Embryonic facial prominence (tissue), 1 donor: Measurements from ENCODE around the gene FARP2.
"Not testable (repeated sequence)": the region's sequence is repeated elsewhere in the genome, so short reads cannot be mapped to it uniquely, and the experiment has no call there.

Source experiments
- DNase-seq: peaks from one replicate; pipeline ENCODE4 v3.0.0-alpha.2; 2016; ENCODE audit errors: extremely low spot score

FARP2 gene

DNA sequence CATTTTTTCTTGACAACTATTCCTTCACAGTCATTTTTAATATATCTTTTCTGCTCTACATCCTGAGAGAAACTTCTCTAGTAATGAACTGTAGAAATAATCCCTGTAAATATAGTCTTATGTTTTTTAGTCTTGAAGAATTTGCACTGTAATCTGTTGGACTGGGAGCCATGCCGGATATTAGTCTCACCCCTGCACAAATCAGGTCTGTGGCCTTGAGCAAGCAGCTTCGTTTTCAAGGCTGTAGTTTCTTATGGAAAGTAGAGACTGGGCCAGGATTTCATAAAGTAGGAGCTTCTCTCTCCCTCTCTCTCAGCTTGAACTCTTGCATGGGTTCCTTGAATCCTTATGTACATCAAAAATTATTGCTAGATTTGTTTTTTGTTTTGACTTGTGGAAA is 8.7 kb downstream of the FARP2 start:
- no peak for DNase-seq

GRCh38 chr2:241366678-241367077 is 10.6 kb downstream of the FARP2 start:
- DNase-seq = no peak

GRCh38 chr2:241368643-241369042 is 12.6 kb downstream of the FARP2 start:
- DNase-seq = no peak

DNA sequence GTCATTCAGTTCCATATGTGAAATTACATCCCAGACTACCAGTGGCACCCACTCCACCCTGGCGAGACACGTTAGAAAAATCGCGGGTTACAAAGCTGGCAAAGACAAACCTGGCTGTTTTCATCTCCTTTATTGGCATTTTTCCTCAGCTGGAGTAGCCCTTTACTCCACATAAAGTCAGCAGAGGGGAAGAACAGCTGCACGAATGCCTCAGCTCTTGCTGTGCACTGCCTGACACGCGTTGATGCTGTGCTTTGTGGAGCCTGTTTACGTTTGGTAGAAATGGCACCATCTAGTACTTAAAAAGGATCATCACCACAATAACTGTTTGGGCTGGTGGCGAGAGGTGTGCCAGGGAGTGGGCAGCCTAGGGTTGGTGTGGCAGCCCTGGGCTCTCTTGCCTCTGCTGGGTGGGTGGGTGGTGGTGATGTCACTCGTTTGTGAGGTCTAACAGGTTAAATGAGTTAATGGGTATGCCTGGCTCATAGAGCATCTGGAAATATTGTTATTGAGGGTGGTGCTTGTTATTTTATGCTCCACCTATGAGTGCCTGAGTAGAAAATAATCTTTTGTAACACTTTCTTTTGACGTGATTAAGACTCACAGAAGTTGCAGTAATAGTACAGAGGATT is 16.4 kb downstream of the FARP2 start:
- DNase-seq = no peak

GRCh38 chr2:241373446-241373845 is 17.4 kb downstream of the FARP2 start:
- no peak for DNase-seq

DNA sequence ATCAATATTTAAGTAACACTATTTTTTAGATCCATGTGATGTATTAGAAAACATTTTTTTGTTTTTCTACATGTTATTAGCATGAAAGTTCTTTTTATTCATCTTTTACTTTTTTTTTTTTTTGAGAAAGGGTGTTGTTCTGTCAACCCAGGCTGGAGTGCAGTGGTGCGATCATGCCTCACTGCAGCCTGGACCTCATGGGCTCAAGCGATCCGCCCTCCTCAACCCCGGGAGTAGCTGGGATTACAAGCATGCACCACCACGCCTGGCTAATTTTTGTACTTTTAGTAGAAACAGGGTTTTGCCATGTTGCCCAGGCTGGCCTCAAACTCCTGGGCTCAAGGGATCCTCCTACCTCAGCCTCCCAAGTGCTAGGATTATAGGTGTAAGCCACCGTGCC is 17.8 kb downstream of the FARP2 start:
- DNase-seq = not testable (repeated sequence)

DNA sequence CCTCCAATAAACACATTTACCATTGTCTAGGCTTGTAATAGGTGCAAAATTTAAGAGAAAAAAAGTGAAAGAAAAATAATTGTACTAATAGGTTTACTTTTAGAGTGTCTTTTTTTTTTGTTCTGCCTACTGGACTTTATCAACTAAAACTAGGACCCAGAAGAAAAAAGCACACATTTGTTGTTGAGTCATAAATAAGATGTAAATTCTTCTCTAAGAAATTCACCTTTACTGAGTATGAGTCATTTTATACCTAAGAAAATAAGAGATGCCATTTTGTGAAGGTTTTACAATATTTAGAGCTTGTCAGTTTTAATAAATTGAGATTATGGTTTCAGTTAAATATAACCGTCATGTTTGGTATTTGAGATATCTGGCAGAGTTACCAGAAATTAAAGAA is 19.2 kb downstream of the FARP2 start:
- no peak for DNase-seq

- DNase-seq = no peak
Observed at GRCh38 chr2:241376808-241377207, 20.7 kb downstream of the FARP2 start.

DNA sequence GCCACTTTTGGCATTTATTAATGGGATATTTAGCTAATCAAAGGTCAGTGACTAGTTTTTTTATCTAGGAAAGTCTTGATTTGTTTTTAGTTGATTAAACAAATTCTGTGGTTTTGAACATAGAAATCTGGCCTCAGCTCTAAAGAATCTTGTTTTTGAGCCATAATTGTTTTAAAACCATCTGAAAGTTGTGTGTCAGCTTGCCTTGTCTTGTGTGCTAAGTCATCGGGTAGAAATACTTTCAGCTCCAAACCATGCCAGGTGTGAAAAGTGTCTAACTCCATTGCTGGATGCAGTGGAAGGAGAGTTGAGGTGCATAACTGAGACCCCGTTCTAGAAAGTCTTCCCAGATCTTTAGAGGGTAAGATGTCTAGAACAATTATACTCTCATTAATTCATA is 22.7 kb downstream of the FARP2 start:
- no peak for DNase-seq

GRCh38 chr2:241379481-241380480 is 23.7 kb downstream of the FARP2 start:
- DNase-seq = peak; percentile 70

DNA sequence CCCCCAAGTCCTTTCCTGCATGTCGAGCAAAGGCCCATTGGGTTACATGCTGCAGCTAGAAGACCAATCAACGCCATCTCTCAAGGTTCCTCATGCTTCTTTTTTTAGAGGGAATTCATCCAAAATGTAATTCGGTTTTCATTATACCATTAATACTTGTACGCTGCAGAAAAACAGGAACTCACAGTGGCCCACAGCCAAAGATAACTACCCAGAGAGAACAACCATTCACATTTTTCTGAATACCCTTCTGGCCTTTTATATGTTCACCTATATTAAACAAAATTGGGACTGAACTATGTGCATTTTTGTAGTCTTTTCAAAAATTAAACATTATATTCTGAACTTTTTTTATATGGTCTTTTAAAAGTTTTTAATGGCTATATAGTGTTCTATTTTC is 25.8 kb downstream of the FARP2 start:
- DNase-seq = no peak

DNA sequence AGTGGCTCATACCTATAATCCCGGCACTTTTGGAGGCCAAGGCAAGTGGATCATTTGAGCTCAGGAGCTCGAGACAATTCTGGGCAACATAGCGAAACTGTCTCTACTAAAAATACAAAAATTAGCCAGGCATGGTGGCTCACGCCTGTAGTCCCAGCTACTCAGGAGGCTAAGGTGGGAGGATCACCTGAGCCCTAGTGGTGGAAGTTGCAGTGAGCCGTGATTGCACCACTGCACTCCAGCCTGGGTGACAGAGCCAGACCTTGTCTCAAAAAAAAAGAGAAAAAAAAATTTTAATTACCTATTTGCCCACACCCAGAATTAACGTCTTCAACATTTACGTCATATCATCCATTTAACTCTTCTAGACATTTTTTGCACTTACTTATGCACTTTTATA is 29.4 kb downstream of the FARP2 start:
- not testable (repeated sequence) for DNase-seq

DNA sequence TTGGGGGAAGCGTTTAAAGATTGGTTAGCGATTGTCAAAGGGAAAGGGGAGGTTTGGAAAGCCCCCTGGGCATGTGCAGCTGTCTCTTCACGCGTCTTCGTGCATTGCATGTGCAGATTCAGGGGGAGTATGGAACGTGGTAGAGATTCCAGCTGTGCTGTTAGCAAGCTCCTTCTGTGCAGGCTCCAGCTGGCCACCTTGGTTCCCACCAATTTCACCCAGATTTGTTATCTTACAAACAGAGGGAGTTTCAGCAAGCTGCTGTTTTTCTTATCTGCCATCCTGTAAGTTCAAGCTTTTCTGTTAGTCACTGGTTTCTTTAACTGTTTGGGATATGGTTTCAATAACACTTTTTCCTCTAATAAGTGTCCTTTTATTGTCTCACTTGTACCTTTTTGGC is 30.4 kb downstream of the FARP2 start:
- no peak for DNase-seq

DNA sequence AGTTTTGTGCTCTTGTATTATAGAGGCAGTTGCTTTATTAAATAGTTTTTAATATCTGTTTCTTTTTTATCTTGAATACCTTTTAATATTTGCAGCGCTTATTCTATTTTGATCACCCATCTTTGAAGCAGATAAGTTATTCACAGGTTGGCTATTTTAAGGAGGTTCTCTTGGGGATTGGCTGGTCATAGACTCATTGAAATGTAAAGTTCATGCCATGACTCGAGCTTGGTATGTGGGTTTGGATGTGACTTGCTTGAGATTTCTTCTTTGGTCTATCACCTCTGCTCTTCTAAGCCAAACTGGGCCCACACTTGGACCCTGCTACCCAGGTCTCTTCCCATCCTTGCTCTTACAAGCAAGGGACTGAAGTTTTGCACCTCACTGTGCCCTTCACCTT is 33.6 kb downstream of the FARP2 start:
- DNase-seq = no peak

GRCh38 chr2:241390301-241391206 is 34.5 kb downstream of the FARP2 start:
- DNase-seq = no peak

- no peak for DNase-seq
Observed at GRCh38 chr2:241391892-241392665, 36.0 kb downstream of the FARP2 start.

- DNase-seq = not testable (repeated sequence)
Observed at GRCh38 chr2:241392753-241393152, 36.7 kb downstream of the FARP2 start.

DNA sequence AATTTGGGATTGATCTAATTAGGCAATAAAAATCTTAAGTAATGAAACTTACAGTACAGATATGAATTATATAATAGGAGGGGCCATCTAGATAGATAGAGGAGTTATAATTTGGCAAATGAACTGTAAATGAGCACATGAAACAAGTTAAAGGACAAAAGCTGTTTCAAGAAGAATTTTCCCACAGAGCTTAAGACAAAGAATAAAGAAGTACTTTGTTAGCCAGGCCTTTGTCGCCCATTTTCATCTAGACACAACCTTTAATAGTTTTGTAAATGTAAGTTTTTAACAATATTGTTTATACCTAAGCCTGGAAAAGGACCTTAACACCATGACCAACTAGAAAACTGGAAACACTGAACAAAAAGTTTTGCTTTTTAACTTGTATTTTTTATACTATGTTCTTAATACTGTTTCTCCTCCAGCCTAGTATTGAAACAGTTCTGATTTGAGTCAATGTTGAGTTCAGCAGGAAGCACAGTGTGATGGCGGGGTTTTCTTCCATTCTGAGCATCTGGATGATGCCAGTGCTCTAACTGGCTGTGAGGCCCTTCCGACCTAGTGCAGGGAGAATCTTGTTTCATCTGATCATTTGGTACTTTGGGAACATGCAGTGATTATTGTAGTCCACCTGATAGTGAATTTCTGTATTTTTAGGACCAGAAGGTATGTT is 37.6 kb downstream of the FARP2 start:
- no peak for DNase-seq

DNA sequence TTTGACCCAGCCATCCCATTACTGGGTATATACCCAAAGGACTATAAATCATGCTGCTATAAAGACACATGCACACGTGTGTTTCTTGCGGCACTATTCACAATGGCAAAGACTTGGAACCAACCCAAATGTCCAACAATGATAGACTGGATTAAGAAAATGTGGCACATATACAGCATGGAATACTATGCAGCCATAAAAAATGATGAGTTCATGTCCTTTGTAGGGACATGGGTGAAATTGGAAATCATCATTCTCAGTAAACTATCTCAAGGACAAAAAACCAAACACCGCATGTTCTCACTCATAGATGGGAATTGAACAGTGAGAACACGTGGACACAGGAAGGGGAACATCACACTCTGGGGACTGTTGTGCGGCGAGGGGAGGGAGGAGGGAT is 40.7 kb downstream of the FARP2 start:
- DNase-seq = not testable (repeated sequence)
